GM19035 (cell line): ENCODE data around the gene DCLK1.
"Not testable (repeated sequence)": the region's sequence is repeated elsewhere in the genome, so short reads cannot be mapped to it uniquely, and the experiment has no call there.

Experiments
- ATAC-seq: cut with Tn5 transposase; IDR thresholded peaks from one replicate; pipeline ENCODE4 v1.9.1; 2021; ENCODE audit not compliant: unreplicated experiment

The DCLK1 gene

GRCh38 chr13:36132376-36132775 lies 1.2 kb upstream of the DCLK1 start:
- no peak for ATAC-seq

- ATAC-seq = no peak
These were observed 732 bp upstream of the DCLK1 start for GRCh38 chr13:36131931-36132297.

- ATAC-seq = no peak
These were observed 495 bp downstream of the DCLK1 start for GRCh38 chr13:36130552-36131221.

DNA sequence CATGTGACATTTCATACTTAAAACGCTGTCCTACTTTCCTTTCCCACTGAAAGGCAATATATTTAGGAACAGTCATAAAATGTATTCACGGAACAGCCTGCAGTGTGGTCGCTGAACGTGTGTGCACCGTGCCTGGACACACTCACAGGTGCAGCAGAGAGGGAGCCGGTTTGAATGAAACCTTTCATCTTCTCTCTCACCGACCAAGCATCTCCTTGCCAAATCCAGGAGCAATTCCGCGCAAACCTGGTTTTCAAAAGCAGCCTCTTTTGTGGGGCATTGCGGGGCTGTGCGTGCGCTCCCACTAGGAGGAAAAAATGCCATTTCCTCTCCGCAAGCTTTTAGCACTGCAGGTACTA lies 1.0 kb downstream of the DCLK1 start:
- no peak for ATAC-seq

GRCh38 chr13:36129539-36129938 lies 1.6 kb downstream of the DCLK1 start:
- no peak for ATAC-seq

DNA sequence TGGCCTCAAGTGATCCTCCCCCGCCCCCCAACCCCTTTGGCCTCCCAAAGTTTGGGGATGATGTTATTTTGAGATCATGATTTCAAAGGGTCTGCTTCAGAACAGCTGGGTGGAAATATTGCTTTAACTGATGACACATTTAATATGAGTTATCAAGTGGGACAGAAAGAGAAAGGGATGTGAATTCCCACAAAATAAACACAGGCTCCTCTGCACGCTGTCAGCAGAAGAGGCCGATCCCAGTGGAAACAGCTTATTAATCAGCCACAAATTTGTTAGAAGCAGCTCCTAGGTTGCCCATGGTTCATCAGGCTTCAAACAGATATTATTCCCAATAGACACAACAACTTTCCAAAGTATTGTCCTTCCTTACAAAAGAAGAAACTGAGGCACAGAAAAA lies 4.7 kb downstream of the DCLK1 start:
- no peak for ATAC-seq

GRCh38 chr13:36125841-36126240 lies 5.3 kb downstream of the DCLK1 start:
- no peak for ATAC-seq

- no peak for ATAC-seq
These were observed 6.9 kb downstream of the DCLK1 start for GRCh38 chr13:36124236-36124822.

GRCh38 chr13:36115306-36115705 lies 15.9 kb downstream of the DCLK1 start:
- no peak for ATAC-seq

DNA sequence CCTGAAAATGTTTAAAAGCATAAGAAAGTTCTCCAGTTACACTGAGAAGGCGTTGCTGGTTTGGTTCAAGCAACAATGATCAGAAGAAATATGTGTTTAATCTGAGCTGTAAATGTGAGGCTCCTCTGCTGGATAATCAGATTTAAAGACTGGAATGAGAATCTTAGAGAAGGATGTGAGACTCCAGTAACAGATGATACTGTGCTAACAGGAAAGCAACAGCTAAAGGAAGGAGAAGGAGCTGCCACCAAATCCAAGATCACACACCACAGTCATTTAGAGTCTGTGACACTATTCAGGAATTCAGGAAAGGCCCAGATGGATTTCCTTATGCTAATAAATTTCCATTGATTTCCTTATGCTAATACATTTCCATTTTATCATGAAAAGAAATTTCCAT lies 16.9 kb downstream of the DCLK1 start:
- no peak for ATAC-seq

GRCh38 chr13:36108954-36109353 lies 22.2 kb downstream of the DCLK1 start:
- no peak for ATAC-seq

DNA sequence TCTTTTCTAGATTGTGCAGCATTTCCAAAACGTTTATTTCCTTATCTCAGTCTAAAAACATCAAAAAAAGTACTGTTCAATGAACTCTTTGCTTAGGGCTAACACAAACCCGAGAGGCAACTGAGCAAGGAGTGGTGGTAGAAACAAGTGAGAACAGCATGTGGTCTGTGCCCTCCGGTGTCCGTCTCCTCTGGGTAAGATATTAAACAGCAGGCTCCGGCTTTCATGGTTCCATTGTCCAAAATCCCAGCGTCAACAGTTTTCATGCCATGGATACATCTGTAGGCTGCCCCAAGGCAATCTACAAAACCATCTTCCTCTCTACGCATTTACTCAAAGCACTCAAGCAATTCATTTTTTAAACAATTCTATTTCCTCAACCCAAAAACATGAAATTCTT lies 22.8 kb downstream of the DCLK1 start:
- no peak for ATAC-seq

GRCh38 chr13:36107521-36107920 lies 23.7 kb downstream of the DCLK1 start:
- no peak for ATAC-seq

- ATAC-seq = no peak
These were observed 25.5 kb downstream of the DCLK1 start for GRCh38 chr13:36105726-36106125.

DNA sequence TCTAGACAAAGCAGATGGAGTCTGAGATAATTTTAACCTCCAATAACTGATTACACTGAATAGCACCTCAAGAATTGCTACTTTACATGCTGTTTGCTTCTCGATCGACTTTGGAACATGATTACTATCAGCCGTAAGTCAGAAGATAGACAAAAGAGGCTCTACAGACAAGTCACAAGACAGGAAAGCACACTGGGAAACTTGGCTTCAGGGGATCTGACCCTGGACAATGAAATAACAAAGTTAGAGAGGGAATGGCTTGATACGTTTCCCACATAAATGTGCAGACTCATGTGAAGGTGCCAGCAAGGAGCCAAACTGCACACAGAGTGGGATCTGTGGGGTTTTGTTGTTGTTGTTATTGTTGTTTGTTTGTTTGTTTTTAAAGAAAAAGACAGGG lies 28.5 kb downstream of the DCLK1 start:
- no peak for ATAC-seq

DNA sequence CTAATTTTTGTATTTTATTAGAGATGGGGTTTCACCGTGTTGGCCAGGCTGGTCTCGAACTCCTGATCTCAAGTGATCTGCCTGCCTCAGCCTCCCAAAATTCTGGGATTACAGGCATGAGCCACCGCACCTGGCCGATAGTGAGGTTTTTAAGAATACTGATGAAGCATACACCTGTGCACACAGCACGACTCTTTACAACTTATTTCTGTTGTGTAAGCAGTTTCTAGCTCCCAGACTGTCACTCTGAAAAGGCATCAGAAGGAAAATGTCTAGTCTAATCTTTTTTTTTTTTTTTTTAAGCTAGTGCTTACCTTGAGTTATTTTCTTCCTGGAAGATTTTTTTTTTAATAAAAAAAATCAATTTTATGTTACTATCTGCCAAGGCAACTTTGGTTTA lies 29.3 kb downstream of the DCLK1 start:
- not testable (repeated sequence) for ATAC-seq

GRCh38 chr13:36101157-36101556 lies 30.0 kb downstream of the DCLK1 start:
- ATAC-seq = no peak

GRCh38 chr13:36098080-36098479 lies 33.1 kb downstream of the DCLK1 start:
- ATAC-seq = no peak

GRCh38 chr13:36096461-36097416 lies 34.4 kb downstream of the DCLK1 start:
- no peak for ATAC-seq

- ATAC-seq = no peak
These were observed 36.7 kb downstream of the DCLK1 start for GRCh38 chr13:36094478-36094877.

- ATAC-seq = no peak
These were observed 40.6 kb downstream of the DCLK1 start for GRCh38 chr13:36090592-36090991.

DNA sequence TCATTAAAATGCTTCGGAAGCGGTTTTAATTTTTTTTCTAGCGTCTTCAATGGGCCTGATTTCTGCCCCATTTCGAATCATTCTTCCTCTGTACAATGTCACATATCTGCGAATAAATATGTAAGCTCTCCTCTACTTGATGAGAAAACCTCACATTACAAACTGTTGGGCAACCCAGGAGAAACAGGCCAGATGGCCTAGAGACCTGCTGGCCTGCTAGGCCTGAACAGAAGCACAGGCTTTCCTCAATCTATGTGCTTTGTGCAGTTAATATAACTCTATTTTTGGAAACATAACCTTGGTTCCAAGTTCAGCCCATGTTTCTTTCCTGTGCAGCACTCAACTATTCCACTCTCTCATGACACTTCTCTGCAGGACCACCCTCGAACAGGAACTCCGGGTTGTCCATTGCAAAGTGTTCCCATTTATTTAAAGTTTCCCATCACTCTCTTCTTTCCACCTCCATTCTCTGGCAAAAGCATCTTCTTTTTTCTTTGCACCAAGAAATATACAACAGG lies 42.0 kb downstream of the DCLK1 start:
- no peak for ATAC-seq
